ENCODE measurements around the gene GALNT14. TPM values are rescaled to one million over a fixed set of nuclear protein-coding genes. Genes with fewer than 3 reads are reported as not detected.

The GALNT14 gene
- total and polyA plus RNA-seq, 9 of the 15 experiments (the other 6 are each of a cell fraction or from before 2014, with no cell fraction given): 0.11 TPM; not detected in 8

DNA sequence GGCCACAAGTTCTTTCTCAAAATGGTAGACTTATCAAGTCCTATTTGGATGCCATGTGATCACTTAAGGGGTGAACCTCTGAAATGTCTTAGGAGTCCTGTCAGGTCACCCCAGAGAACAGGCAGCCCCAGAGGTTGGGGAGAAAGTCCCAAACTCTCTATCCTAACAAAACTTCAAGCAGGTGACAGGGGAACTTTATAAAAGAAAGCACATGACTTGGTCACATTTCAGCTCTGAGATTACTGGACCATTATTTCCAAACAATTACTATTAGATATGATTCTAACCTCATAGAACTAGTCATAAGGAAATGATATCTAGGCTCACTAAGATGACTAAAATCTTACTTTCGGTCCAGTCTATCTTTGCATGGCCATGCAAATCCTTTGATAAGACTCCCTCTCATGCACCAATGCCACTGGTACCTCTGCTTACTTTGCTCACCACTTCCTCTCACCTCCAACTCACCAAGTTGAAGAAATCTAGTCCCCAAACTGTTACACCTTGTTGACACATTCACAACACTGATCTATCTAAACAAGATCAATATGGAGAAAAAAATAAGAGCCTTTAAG, 107.0 kb downstream of the GALNT14 start:
- in situ Hi-C loops (cut with MboI) (no loop called here), intact Hi-C loops (cut with micrococcal nuclease) (no loop called here)
- Histone ChIP-seq H2AFZ (ENCODE audit: low read depth, low read length) (no peak overlapping the region), H3K4me1 (replicated peaks in 1 of 2; ENCODE audit: control insufficient read depth in 2 of 2, insufficient read depth in 2 of 2, low read length in 2 of 2) (no peaks in the 10 kb centered on the region), H4K20me1 (replicated peaks; ENCODE audit: control insufficient read depth, insufficient read depth, low read length) (no peaks in the 10 kb centered on the region), H3K27me3 (ENCODE audit: control insufficient read depth in 2 of 2, insufficient read depth in 2 of 2, low read length in 2 of 2) (peaks cover 0 to 5% of the 10 kb centered on the region in 2 experiments; a peak in 3 of 5 replicates), H3K4me2 (ENCODE audit: insufficient read depth, low read length) (no peak overlapping the region), H3K9ac (ENCODE audit: insufficient read depth in 1 of 2, low read depth in 2 of 2, low read length in 2 of 2) (no peak overlapping the region), H3K4me3 (no peak overlapping the region), H3K36me3 (ENCODE audit: control insufficient read depth, insufficient read depth, low read length) (no peaks in the 10 kb centered on the region), H3K79me2 (ENCODE audit: control insufficient read depth, insufficient read depth, low read length) (no peaks in the 10 kb centered on the region), H3K9me3 (replicated peaks; ENCODE audit: control insufficient read depth, insufficient read depth, low read depth, low read length) (no peaks in the 10 kb centered on the region), H3K27ac (ENCODE audit: extremely low read depth, low read depth, low read length) (no peak overlapping the region), H3K9me1 (ENCODE audit: control insufficient read depth, insufficient read depth, low read length) (no peaks in the 10 kb centered on the region)
- WGBS (ENCODE audit: insufficient coverage, low coverage, missing lambda C conversion rate): 0% methylated on average over 1 of the region's 1 CpG
- BruUV-seq (replicated peaks): no TSS peak
- ATAC-seq (no peak), DNase-seq (ENCODE audit: extremely low read depth in 1 of 4, low spot score in 3 of 4) (no peak), FAIRE-seq (no peak)
- POLR2A ChIA-PET: interaction anchor here (0.6 kb wide), 2 partner anchors 34 to 65 kb away, joined by 3 to 4 read pairs; no protein-coding TSS in a partner anchor
- CTCF ChIA-PET (ENCODE audit: low intra/inter-chr PET ratio): no interaction called here
- no peak for TF ChIP-seq MAFG (tag; conservative IDR thresholded peaks at IDR 0.05)
- no peak for TF ChIP-seq ZKSCAN1 (IDR thresholded peaks at IDR 0.05; ENCODE audit: low read depth, low read length)
- no peak for TF ChIP-seq NFE2 (IDR thresholded peaks at IDR 0.05; ENCODE audit: low read depth)
- TF ChIP-seq RHOXF2B (CRISPR knock-in tag; conservative IDR thresholded peaks at IDR 0.05): no peak
- no peak for TF ChIP-seq ARNT (IDR thresholded peaks at IDR 0.05)
- TF ChIP-seq, protein P1, sequence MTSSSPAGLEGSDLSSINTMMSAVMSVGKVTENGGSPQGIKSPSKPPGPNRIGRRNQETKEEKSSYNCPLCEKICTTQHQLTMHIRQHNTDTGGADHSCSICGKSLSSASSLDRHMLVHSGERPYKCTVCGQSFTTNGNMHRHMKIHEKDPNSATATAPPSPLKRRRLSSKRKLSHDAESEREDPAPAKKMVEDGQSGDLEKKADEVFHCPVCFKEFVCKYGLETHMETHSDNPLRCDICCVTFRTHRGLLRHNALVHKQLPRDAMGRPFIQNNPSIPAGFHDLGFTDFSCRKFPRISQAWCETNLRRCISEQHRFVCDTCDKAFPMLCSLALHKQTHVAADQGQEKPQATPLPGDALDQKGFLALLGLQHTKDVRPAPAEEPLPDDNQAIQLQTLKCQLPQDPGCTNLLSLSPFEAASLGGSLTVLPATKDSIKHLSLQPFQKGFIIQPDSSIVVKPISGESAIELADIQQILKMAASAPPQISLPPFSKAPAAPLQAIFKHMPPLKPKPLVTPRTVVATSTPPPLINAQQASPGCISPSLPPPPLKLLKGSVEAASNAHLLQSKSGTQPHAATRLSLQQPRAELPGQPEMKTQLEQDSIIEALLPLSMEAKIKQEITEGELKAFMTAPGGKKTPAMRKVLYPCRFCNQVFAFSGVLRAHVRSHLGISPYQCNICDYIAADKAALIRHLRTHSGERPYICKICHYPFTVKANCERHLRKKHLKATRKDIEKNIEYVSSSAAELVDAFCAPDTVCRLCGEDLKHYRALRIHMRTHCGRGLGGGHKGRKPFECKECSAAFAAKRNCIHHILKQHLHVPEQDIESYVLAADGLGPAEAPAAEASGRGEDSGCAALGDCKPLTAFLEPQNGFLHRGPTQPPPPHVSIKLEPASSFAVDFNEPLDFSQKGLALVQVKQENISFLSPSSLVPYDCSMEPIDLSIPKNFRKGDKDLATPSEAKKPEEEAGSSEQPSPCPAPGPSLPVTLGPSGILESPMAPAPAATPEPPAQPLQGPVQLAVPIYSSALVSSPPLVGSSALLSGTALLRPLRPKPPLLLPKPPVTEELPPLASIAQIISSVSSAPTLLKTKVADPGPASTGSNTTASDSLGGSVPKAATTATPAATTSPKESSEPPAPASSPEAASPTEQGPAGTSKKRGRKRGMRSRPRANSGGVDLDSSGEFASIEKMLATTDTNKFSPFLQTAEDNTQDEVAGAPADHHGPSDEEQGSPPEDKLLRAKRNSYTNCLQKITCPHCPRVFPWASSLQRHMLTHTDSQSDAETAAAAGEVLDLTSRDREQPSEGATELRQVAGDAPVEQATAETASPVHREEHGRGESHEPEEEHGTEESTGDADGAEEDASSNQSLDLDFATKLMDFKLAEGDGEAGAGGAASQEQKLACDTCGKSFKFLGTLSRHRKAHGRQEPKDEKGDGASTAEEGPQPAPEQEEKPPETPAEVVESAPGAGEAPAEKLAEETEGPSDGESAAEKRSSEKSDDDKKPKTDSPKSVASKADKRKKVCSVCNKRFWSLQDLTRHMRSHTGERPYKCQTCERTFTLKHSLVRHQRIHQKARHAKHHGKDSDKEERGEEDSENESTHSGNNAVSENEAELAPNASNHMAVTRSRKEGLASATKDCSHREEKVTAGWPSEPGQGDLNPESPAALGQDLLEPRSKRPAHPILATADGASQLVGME (CRISPR knock-in tag; IDR thresholded peaks at IDR 0.05): no peak
- TF ChIP-seq, protein P2, sequence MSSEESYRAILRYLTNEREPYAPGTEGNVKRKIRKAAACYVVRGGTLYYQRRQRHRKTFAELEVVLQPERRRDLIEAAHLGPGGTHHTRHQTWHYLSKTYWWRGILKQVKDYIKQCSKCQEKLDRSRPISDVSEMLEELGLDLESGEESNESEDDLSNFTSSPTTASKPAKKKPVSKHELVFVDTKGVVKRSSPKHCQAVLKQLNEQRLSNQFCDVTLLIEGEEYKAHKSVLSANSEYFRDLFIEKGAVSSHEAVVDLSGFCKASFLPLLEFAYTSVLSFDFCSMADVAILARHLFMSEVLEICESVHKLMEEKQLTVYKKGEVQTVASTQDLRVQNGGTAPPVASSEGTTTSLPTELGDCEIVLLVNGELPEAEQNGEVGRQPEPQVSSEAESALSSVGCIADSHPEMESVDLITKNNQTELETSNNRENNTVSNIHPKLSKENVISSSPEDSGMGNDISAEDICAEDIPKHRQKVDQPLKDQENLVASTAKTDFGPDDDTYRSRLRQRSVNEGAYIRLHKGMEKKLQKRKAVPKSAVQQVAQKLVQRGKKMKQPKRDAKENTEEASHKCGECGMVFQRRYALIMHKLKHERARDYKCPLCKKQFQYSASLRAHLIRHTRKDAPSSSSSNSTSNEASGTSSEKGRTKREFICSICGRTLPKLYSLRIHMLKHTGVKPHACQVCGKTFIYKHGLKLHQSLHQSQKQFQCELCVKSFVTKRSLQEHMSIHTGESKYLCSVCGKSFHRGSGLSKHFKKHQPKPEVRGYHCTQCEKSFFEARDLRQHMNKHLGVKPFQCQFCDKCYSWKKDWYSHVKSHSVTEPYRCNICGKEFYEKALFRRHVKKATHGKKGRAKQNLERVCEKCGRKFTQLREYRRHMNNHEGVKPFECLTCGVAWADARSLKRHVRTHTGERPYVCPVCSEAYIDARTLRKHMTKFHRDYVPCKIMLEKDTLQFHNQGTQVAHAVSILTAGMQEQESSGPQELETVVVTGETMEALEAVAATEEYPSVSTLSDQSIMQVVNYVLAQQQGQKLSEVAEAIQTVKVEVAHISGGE (CRISPR knock-in tag; IDR thresholded peaks at IDR 0.05): no peak
- TF ChIP-seq, protein P3, sequence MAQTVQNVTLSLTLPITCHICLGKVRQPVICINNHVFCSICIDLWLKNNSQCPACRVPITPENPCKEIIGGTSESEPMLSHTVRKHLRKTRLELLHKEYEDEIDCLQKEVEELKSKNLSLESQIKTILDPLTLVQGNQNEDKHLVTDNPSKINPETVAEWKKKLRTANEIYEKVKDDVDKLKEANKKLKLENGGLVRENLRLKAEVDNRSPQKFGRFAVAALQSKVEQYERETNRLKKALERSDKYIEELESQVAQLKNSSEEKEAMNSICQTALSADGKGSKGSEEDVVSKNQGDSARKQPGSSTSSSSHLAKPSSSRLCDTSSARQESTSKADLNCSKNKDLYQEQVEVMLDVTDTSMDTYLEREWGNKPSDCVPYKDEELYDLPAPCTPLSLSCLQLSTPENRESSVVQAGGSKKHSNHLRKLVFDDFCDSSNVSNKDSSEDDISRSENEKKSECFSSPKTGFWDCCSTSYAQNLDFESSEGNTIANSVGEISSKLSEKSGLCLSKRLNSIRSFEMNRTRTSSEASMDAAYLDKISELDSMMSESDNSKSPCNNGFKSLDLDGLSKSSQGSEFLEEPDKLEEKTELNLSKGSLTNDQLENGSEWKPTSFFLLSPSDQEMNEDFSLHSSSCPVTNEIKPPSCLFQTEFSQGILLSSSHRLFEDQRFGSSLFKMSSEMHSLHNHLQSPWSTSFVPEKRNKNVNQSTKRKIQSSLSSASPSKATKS (CRISPR knock-in tag; IDR thresholded peaks at IDR 0.05): no peak
- TF ChIP-seq DACH1 (IDR thresholded peaks at IDR 0.05; ENCODE audit: partially characterized antibody): no peak
- no peak for TF ChIP-seq RB1 (IDR thresholded peaks at IDR 0.05; ENCODE audit: low read depth)
- TF ChIP-seq NCOA2 (IDR thresholded peaks at IDR 0.05; ENCODE audit: partially characterized antibody in 2 of 2): no peak
